Bronchial epithelial cell (primary cell): ENCODE data around the gene GRID2IP. TPM values are rescaled to one million over a fixed set of nuclear protein-coding genes. Genes with fewer than 3 reads are reported as not detected.

Experiments used
- DNase-seq: peaks from one replicate; pipeline ENCODE4 v3.0.0-alpha.2; 2010; ENCODE audit warnings: low read depth
- FAIRE-seq: peaks from 2 replicates; lab custom pipeline; 2011; peaks lifted over from hg19 to GRCh38; lab: Jason Lieb, UNC
- H3K27me3 ChIP-seq: 2 replicates; pipeline ENCODE4 v1.5.1; 2011; ENCODE audit warnings: low read length; ENCODE audit not compliant: control insufficient read depth, insufficient read depth
- H3K36me3 ChIP-seq: 2 replicates; pipeline ENCODE4 v1.5.1; 2011; ENCODE audit warnings: low read length; ENCODE audit not compliant: control insufficient read depth, insufficient read depth
- H3K4me3 ChIP-seq: 2 replicates; pipeline ENCODE4 v1.5.1; 2011; ENCODE audit warnings: mild to moderate bottlenecking, low read depth, low read length, control low read depth
- total RNA-seq: library from RNA; depleted of rRNA; stranded (reverse); fragments of >200 nt; gene quantifications from 2 replicates; pipeline ENCODE4 v1.2.1, GENCODE V29; 2014
- TF ChIP-seq, protein P1 (sequence below): IDR thresholded peaks from 2 replicates; pipeline ENCODE4 v1.5.1; 2011; ENCODE audit warnings: mild to moderate bottlenecking, moderate library complexity, low read length, control low read depth, inconsistent platforms; ENCODE audit not compliant: insufficient read depth, severe bottlenecking

GRID2IP gene
- total RNA-seq, 1 donor from 2014 or later, result 0.26 TPM

- H3K27me3 ChIP-seq, result peaks cover 1% of the 10 kb centered on the region
These were observed 43.4 kb downstream of the GRID2IP start for GRCh38 chr7:6507906-6508305.

DNA sequence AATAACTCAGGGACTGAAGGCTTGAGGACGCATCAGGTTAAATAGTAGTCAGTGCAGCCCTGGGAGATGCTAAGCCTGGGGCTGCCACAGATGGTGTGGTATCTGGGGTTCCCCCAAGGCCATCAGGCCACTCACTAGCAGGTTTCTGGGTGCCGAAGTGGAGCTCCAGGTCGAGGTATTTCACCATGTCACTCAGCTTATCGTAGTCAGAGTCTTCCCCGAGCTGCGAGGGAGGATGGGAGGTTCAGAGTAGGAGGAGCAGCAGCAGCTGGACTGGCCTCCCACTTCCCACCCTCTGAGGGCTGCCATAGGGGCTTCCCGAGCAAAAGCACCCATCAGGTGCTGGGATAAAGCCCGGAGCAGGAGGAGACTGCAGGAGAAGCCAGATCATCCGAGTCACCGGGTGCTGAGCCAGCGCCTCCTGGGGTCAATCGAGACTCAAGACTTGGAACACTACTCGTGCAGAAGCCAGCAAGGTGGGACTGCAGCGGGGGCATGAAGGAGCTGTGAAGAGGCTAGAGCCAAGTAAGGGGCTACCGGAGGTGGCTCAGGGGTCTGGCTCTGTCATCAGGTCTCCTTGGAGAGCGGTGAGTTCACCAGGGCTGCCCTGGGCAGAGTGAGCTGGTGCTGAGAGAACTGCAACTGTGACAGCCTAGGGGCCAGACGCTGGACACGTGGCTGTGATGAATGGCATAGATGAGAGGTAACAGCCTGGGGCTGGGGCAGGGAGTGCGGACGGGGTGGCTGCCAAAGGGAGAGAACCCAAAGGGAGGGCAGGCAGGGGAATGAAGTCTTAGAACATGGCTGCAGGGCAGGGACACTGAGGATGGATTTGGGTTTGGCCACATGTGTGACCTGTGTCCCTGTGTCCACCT is 45.3 kb downstream of the GRID2IP start:
- no peak for FAIRE-seq

More at GRCh38 chr7:6507906-6508305, 43.4 kb downstream of the GRID2IP start:
- Histone ChIP-seq H3K4me3 (no peak overlapping the region), H3K36me3 (no peaks in the 10 kb centered on the region)
- FAIRE-seq (no peak), DNase-seq (no peak)
- TF ChIP-seq, protein P1, sequence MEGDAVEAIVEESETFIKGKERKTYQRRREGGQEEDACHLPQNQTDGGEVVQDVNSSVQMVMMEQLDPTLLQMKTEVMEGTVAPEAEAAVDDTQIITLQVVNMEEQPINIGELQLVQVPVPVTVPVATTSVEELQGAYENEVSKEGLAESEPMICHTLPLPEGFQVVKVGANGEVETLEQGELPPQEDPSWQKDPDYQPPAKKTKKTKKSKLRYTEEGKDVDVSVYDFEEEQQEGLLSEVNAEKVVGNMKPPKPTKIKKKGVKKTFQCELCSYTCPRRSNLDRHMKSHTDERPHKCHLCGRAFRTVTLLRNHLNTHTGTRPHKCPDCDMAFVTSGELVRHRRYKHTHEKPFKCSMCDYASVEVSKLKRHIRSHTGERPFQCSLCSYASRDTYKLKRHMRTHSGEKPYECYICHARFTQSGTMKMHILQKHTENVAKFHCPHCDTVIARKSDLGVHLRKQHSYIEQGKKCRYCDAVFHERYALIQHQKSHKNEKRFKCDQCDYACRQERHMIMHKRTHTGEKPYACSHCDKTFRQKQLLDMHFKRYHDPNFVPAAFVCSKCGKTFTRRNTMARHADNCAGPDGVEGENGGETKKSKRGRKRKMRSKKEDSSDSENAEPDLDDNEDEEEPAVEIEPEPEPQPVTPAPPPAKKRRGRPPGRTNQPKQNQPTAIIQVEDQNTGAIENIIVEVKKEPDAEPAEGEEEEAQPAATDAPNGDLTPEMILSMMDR, result no peak

GRCh38 chr7:6504996-6505395 is 46.3 kb downstream of the GRID2IP start:
- DNase-seq (no peak), FAIRE-seq (no peak)
- H3K36me3 ChIP-seq, result no peaks in the 10 kb centered on the region
- peak overlapping the region; percentile 81 for H3K4me3 ChIP-seq
- TF ChIP-seq, protein P1, result no peak
- peaks cover 1% of the 10 kb centered on the region for H3K27me3 ChIP-seq

More for the DNA sequence above, 45.3 kb downstream of the GRID2IP start:
- DNase-seq, result no peak
- H3K27me3 ChIP-seq, result peaks cover 1% of the 10 kb centered on the region
- no peaks in the 10 kb centered on the region for H3K36me3 ChIP-seq
- H3K4me3 ChIP-seq, result no peak overlapping the region
- TF ChIP-seq, protein P1, result no peak

DNA sequence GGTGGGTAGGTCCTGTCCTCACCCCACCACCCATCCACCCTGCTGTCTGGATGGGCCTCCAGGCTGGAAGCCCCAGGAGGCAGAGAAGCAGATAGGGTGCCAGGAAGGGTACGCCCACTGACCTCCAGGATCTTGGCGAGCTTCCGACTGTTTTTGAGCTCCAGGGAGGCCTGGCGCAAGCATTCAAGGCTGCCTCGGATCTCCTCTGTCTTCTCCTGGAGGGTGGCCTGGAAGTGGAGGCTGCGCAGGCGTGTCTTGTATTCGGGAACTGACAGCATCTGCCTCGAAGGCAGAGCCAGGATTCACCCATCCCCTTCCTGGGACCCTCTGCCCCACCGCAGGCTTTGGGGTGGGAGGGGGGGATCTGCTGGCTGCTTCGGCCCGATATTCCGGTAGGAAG is 48.4 kb downstream of the GRID2IP start:
- peak overlapping the region; percentile 81 for H3K4me3 ChIP-seq
- DNase-seq (no peak), FAIRE-seq (no peak)
- TF ChIP-seq, protein P1, result no peak
- no peaks in the 10 kb centered on the region for H3K36me3 ChIP-seq
- H3K27me3 ChIP-seq, result peaks cover 1% of the 10 kb centered on the region

GRCh38 chr7:6501586-6502564 is 49.4 kb downstream of the GRID2IP start:
- FAIRE-seq (no peak), DNase-seq (no peak)
- TF ChIP-seq, protein P1, result no peak
- Histone ChIP-seq H3K4me3 (no peak overlapping the region), H3K36me3 (no peaks in the 10 kb centered on the region), H3K27me3 (no peaks in the 10 kb centered on the region)
